Skeletal muscle tissue (tissue), 4 donors: ENCODE data around the gene SLC13A3. TPM values are rescaled to one million over a fixed set of nuclear protein-coding genes. Genes with fewer than 3 reads are reported as not detected.

ENCODE experiments used
- H3K27ac ChIP-seq: one replicate; pipeline ENCODE4 v1.7.0; 2013; ENCODE audit warnings: mild to moderate bottlenecking, low read depth, low read length, inconsistent platforms
- H3K27me3 ChIP-seq, 3 donors: one replicate each; pipeline ENCODE4 v1.7.0; 2013; ENCODE audit warnings: low read length in 3 of 3; ENCODE audit not compliant: control insufficient read depth in 3 of 3, insufficient read depth in 3 of 3
- H3K36me3 ChIP-seq, 3 donors: one replicate each; pipeline ENCODE4 v1.7.0; 2013; ENCODE audit warnings: low read length in 3 of 3; ENCODE audit not compliant: control insufficient read depth in 3 of 3, insufficient read depth in 3 of 3
- H3K4me1 ChIP-seq, 3 donors: one replicate each; pipeline ENCODE4 v1.7.0; 2013; ENCODE audit warnings: low read length in 3 of 3, mild to moderate bottlenecking in 3 of 3; ENCODE audit not compliant: control insufficient read depth in 3 of 3, insufficient read depth in 3 of 3
- H3K4me3 ChIP-seq, 3 donors: one replicate each; pipeline ENCODE4 v1.7.0; 2013; ENCODE audit warnings: low read length in 3 of 3
- H3K9ac ChIP-seq, 3 donors: one replicate each; pipeline ENCODE4 v1.7.0; 2013; ENCODE audit warnings: low read length in 3 of 3, mild to moderate bottlenecking in 3 of 3, moderate library complexity in 2 of 3, low read depth in 1 of 3
- H3K9me3 ChIP-seq, 3 donors: one replicate each; pipeline ENCODE4 v1.7.0; 2013; ENCODE audit warnings: low read length in 3 of 3; ENCODE audit not compliant: control insufficient read depth in 3 of 3
- total RNA-seq: library from RNA; depleted of rRNA; stranded (reverse); fragments of >200 nt; gene quantifications from one replicate; pipeline ENCODE4 v1.2.3, GENCODE V29; 2014
- donor health status: Osteomylitis.

SLC13A3 gene
- total RNA-seq, 1 donor from 2014 or later: 2.6 TPM

- Histone ChIP-seq H3K27me3 (peaks cover 0 to 10% (median 0%) of the 10 kb centered on the region in 3 donors), H3K27ac (no peak overlapping the region), H3K9ac (no peak overlapping the region)
Observed at GRCh38 chr20:46629341-46629740, 21.9 kb downstream of the SLC13A3 start.

GRCh38 chr20:46627234-46627633 is 24.0 kb downstream of the SLC13A3 start:
- Histone ChIP-seq H3K27ac (no peak overlapping the region), H3K36me3 (no peaks in the 10 kb centered on the region), H3K9ac (no peak overlapping the region), H3K9me3 (peaks cover 0 to 7% (median 4%) of the 10 kb centered on the region in 3 donors), H3K4me3 (no peak overlapping the region), H3K27me3 (no peaks in the 10 kb centered on the region), H3K4me1 (no peaks in the 10 kb centered on the region)

More at GRCh38 chr20:46629341-46629740, 21.9 kb downstream of the SLC13A3 start:
- Histone ChIP-seq H3K9me3 (peaks cover 0 to 5% (median 4%) of the 10 kb centered on the region in 3 donors), H3K4me3 (no peak overlapping the region), H3K4me1 (no peaks in the 10 kb centered on the region), H3K36me3 (no peaks in the 10 kb centered on the region)

GRCh38 chr20:46626758-46627157 is 24.5 kb downstream of the SLC13A3 start:
- Histone ChIP-seq H3K27ac (no peak overlapping the region), H3K9me3 (peaks cover 0 to 7% (median 4%) of the 10 kb centered on the region in 3 donors), H3K4me3 (no peak overlapping the region), H3K4me1 (no peaks in the 10 kb centered on the region), H3K27me3 (no peaks in the 10 kb centered on the region), H3K36me3 (no peaks in the 10 kb centered on the region), H3K9ac (no peak overlapping the region)

GRCh38 chr20:46625875-46626373 is 25.3 kb downstream of the SLC13A3 start:
- H3K27me3 ChIP-seq: no peaks in the 10 kb centered on the region
- H3K27ac ChIP-seq: no peak overlapping the region
- H3K9ac ChIP-seq: no peak overlapping the region
- peaks cover 0 to 7% (median 4%) of the 10 kb centered on the region in 3 donors for H3K9me3 ChIP-seq
- H3K4me3 ChIP-seq: no peak overlapping the region
- no peaks in the 10 kb centered on the region for H3K4me1 ChIP-seq
- H3K36me3 ChIP-seq: no peaks in the 10 kb centered on the region

- H3K36me3 ChIP-seq: no peaks in the 10 kb centered on the region
- H3K27ac ChIP-seq: no peak overlapping the region
- H3K4me1 ChIP-seq: no peaks in the 10 kb centered on the region
- H3K9me3 ChIP-seq: peaks cover 0 to 7% (median 4%) of the 10 kb centered on the region in 3 donors
- no peaks in the 10 kb centered on the region for H3K27me3 ChIP-seq
- no peak overlapping the region for H3K4me3 ChIP-seq
- H3K9ac ChIP-seq: no peak overlapping the region
Observed at GRCh38 chr20:46624946-46625345, 26.3 kb downstream of the SLC13A3 start.

- no peak overlapping the region for H3K4me3 ChIP-seq
- H3K9me3 ChIP-seq: peaks cover 0 to 5% (median 0%) of the 10 kb centered on the region in 3 donors
- no peak overlapping the region for H3K27ac ChIP-seq
- no peaks in the 10 kb centered on the region for H3K27me3 ChIP-seq
- H3K36me3 ChIP-seq: no peaks in the 10 kb centered on the region
- H3K9ac ChIP-seq: no peak overlapping the region
- no peaks in the 10 kb centered on the region for H3K4me1 ChIP-seq
Observed at GRCh38 chr20:46622165-46622564, 29.1 kb downstream of the SLC13A3 start.

- no peaks in the 10 kb centered on the region for H3K27me3 ChIP-seq
- no peaks in the 10 kb centered on the region for H3K36me3 ChIP-seq
- H3K27ac ChIP-seq: no peak overlapping the region
- no peaks in the 10 kb centered on the region for H3K4me1 ChIP-seq
- no peak overlapping the region for H3K4me3 ChIP-seq
- no peak overlapping the region for H3K9ac ChIP-seq
- H3K9me3 ChIP-seq: peaks cover 0 to 5% (median 0%) of the 10 kb centered on the region in 3 donors
Observed at GRCh38 chr20:46621492-46621891, 29.8 kb downstream of the SLC13A3 start.

GRCh38 chr20:46619445-46619844 is 31.8 kb downstream of the SLC13A3 start:
- H3K4me3 ChIP-seq: no peak overlapping the region
- H3K27ac ChIP-seq: no peak overlapping the region
- no peak overlapping the region for H3K9ac ChIP-seq

GRCh38 chr20:46618316-46619100 is 32.8 kb downstream of the SLC13A3 start:
- no peaks in the 10 kb centered on the region for H3K9me3 ChIP-seq

More at GRCh38 chr20:46619445-46619844, 31.8 kb downstream of the SLC13A3 start:
- Histone ChIP-seq H3K4me1 (no peaks in the 10 kb centered on the region), H3K36me3 (no peaks in the 10 kb centered on the region), H3K9me3 (peaks cover 0 to 3% (median 0%) of the 10 kb centered on the region in 3 donors), H3K27me3 (no peaks in the 10 kb centered on the region)

GRCh38 chr20:46614503-46614902 is 36.8 kb downstream of the SLC13A3 start:
- Histone ChIP-seq H3K4me3 (no peak overlapping the region), H3K27ac (no peak overlapping the region), H3K36me3 (no peaks in the 10 kb centered on the region), H3K4me1 (no peaks in the 10 kb centered on the region), H3K9me3 (peaks cover 0 to 3% (median 0%) of the 10 kb centered on the region in 3 donors), H3K9ac (no peak overlapping the region), H3K27me3 (no peaks in the 10 kb centered on the region)

More at GRCh38 chr20:46618316-46619100, 32.8 kb downstream of the SLC13A3 start:
- Histone ChIP-seq H3K4me1 (no peaks in the 10 kb centered on the region), H3K4me3 (no peak overlapping the region), H3K27ac (no peak overlapping the region), H3K36me3 (no peaks in the 10 kb centered on the region), H3K9ac (no peak overlapping the region), H3K27me3 (no peaks in the 10 kb centered on the region)
